ENCODE data around the gene FHOD3.

DNA sequence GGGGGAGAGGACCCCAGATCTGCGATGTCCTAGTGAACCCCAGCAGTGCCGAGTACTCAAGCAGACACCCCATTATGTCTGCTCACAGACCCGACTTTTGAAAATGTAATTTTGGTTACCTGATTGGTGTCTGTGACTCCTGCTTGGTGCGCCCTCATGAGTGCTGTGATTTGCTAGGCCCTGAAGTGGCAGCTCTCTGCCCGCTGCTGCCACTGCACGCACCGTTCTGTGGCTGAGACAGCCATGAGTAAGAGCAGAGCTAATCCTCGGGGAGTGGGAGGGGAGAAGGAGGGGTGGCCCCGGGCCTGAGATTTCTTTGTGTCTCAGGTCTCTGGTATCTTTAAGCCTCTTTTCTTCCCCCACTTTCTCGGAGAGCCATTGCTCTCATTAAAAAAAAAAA lies 18.2 kb downstream of the FHOD3 start:
- TF ChIP-seq, protein P1, sequence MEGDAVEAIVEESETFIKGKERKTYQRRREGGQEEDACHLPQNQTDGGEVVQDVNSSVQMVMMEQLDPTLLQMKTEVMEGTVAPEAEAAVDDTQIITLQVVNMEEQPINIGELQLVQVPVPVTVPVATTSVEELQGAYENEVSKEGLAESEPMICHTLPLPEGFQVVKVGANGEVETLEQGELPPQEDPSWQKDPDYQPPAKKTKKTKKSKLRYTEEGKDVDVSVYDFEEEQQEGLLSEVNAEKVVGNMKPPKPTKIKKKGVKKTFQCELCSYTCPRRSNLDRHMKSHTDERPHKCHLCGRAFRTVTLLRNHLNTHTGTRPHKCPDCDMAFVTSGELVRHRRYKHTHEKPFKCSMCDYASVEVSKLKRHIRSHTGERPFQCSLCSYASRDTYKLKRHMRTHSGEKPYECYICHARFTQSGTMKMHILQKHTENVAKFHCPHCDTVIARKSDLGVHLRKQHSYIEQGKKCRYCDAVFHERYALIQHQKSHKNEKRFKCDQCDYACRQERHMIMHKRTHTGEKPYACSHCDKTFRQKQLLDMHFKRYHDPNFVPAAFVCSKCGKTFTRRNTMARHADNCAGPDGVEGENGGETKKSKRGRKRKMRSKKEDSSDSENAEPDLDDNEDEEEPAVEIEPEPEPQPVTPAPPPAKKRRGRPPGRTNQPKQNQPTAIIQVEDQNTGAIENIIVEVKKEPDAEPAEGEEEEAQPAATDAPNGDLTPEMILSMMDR (IDR thresholded peaks at IDR 0.05; ENCODE audit: insufficient read depth, low read depth, low read length) = no peak
- no peak for TF ChIP-seq EZH2 (IDR thresholded peaks at IDR 0.05; ENCODE audit: insufficient read depth, low read length)
